ENCODE measurements around the gene NR5A2. TPM values are rescaled to one million over a fixed set of nuclear protein-coding genes. Genes with fewer than 3 reads are reported as not detected.

Gene NR5A2
- total RNA-seq, 1 experiment from 2014 or later = 4.7 TPM

DNA sequence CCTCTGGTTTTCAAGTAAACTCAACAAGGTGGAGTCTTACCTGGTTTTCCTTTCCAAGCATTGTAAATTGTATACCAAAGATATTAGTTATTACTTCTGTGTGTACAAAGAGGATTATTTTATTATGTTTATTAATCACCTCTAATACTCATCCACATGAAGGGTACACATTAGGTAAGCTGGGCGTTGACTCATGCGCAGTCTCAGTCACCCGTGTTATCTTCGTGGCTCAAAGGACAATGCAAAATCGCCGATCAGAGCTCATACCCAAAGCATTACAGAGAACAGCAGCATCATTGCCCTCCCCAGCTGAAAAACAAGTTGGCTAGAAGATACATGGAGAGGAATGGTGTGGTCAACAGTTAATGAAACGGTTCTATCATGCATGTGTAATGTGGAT, 148.7 kb downstream of the NR5A2 start:
- H3K27ac ChIP-seq (ENCODE audit: insufficient read length, low read depth, low read length) = no peak overlapping the region
- H3K14ac ChIP-seq (ENCODE audit: insufficient read depth, low read length) = no peak overlapping the region
- H3K23ac ChIP-seq (ENCODE audit: insufficient read length, low read depth, low read length) = no peak overlapping the region
- no CpG with 5 or more reads among the region's 7 CpGs for WGBS (ENCODE audit: extremely low coverage, insufficient read length, low lambda C conversion rate)
- Mint-ChIP-seq H3K36me3 (ENCODE audit: insufficient read depth in 1 of 3, low read depth in 3 of 3) (no peaks in the 10 kb centered on the region; a peak in 1 of 7 replicates), H3K4me1 (peaks cover 12% of the 10 kb centered on the region in 2 experiments), H3K27ac (no peak overlapping the region), H3K4me3 (no peak overlapping the region), H3K27me3 (ENCODE audit: low read depth) (no peaks in the 10 kb centered on the region), H3K9me3 (no peaks in the 10 kb centered on the region)
- no peak overlapping the region for H4K91ac ChIP-seq (ENCODE audit: insufficient read length, low read depth, low read length)
- no peaks in the 10 kb centered on the region for H3K79me2 ChIP-seq (ENCODE audit: insufficient read depth, low read length)
- no peak overlapping the region for H4K5ac ChIP-seq (ENCODE audit: insufficient read length, low read depth, low read length)
- H3K4me1 ChIP-seq (ENCODE audit: insufficient read depth, low read length) = no peaks in the 10 kb centered on the region
- H4K20me1 ChIP-seq (ENCODE audit: control insufficient read depth, insufficient read depth, insufficient read length) = no peaks in the 10 kb centered on the region
- H2BK120ac ChIP-seq (ENCODE audit: low read depth, low read length, poor library complexity, severe bottlenecking) = no peak overlapping the region
- H2AK5ac ChIP-seq (ENCODE audit: insufficient read length, low read length) = no peak overlapping the region
- no peak overlapping the region for H3K18ac ChIP-seq (ENCODE audit: insufficient read length, low read depth, low read length)
- no peak overlapping the region for H3K4me2 ChIP-seq (ENCODE audit: insufficient read depth, insufficient read length, low read length)
- H3K79me1 ChIP-seq (ENCODE audit: insufficient read depth, low read depth, low read length, poor library complexity, severe bottlenecking) = no peaks in the 10 kb centered on the region
- H2AFZ ChIP-seq (ENCODE audit: low read length) = no peak overlapping the region
- no peak overlapping the region for H2BK12ac ChIP-seq (ENCODE audit: insufficient read length, low read depth, low read length)
- no peak overlapping the region for H3T11ph ChIP-seq (ENCODE audit: low read length)
- DNase-seq = no peak
- no peak overlapping the region for H3K56ac ChIP-seq (ENCODE audit: insufficient read length, low read depth, low read length)
- no peak overlapping the region for H3K9ac ChIP-seq (ENCODE audit: extremely low read depth, insufficient read length, low read length)
- no peaks in the 10 kb centered on the region for H3K9me3 ChIP-seq (ENCODE audit: control insufficient read depth, low read depth, low read length)
- H3K4ac ChIP-seq (ENCODE audit: low read depth, low read length) = no peak overlapping the region
- no peak overlapping the region for H2BK20ac ChIP-seq (ENCODE audit: low read depth, low read length, poor library complexity, severe bottlenecking)
- H3K23me2 ChIP-seq (ENCODE audit: insufficient read length, low read depth, low read length, poor library complexity, severe bottlenecking) = no peaks in the 10 kb centered on the region
- H2BK5ac ChIP-seq (ENCODE audit: insufficient read length, low read length) = no peak overlapping the region
- H3K27me3 ChIP-seq (ENCODE audit: insufficient read depth, low read length) = no peaks in the 10 kb centered on the region
- no peak overlapping the region for H2BK15ac ChIP-seq (ENCODE audit: low read depth, low read length)
- H4K8ac ChIP-seq (replicated peaks; ENCODE audit: insufficient read length, low read depth, low read length) = no peak overlapping the region
- TF ChIP-seq, protein P1, sequence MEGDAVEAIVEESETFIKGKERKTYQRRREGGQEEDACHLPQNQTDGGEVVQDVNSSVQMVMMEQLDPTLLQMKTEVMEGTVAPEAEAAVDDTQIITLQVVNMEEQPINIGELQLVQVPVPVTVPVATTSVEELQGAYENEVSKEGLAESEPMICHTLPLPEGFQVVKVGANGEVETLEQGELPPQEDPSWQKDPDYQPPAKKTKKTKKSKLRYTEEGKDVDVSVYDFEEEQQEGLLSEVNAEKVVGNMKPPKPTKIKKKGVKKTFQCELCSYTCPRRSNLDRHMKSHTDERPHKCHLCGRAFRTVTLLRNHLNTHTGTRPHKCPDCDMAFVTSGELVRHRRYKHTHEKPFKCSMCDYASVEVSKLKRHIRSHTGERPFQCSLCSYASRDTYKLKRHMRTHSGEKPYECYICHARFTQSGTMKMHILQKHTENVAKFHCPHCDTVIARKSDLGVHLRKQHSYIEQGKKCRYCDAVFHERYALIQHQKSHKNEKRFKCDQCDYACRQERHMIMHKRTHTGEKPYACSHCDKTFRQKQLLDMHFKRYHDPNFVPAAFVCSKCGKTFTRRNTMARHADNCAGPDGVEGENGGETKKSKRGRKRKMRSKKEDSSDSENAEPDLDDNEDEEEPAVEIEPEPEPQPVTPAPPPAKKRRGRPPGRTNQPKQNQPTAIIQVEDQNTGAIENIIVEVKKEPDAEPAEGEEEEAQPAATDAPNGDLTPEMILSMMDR (conservative IDR thresholded peaks at IDR 0.05) = no peak

Measured in H9 (cell line).